Heart left ventricle (tissue), 16 donors: Measurements from ENCODE around the gene BZW1. TPM values are rescaled to one million over a fixed set of nuclear protein-coding genes. Genes with fewer than 3 reads are reported as not detected.
A peak's percentile ranks its signal among the peaks of the same experiment; 100 is the strongest.

Experiments
- ATAC-seq, 4 donors: fragments of 200-7000 bp; cut with Tn5 transposase; one replicate each; pipeline ENCODE4 v1.9.1; 2020 to 2022; ENCODE audit warnings: moderate library complexity in 4 of 4, mild to moderate bottlenecking in 3 of 4, moderate number of reproducible peaks in 1 of 4
- DNase-seq, 5 donors: peaks; one replicate each; pipeline ENCODE4 v3.0.0-alpha.2; 2020
- H3K27ac ChIP-seq, 12 donors: fragments of 200-600 bp; sonication (generic) in 4 of 12; one replicate each; pipeline versions ENCODE4 v1.5.0 to v1.8.0; 2016 to 2022; ENCODE audit warnings: mild to moderate bottlenecking in 2 of 12
- H3K27me3 ChIP-seq, 9 donors: fragments of 200-600 bp; sonication (generic) in 2 of 9; one replicate each; pipeline versions ENCODE4 v1.5.1 to v1.8.0; 2016 to 2022; ENCODE audit warnings: mild to moderate bottlenecking in 3 of 9
- H3K36me3 ChIP-seq, 9 donors: fragments of 200-600 bp; sonication (generic) in 2 of 9; one replicate each; pipeline versions ENCODE4 v1.5.0 to v1.8.0; 2018 to 2022; ENCODE audit warnings: mild to moderate bottlenecking in 2 of 9
- H3K4me1 ChIP-seq, 12 donors: fragments of 200-600 bp; sonication (generic) in 4 of 12; one replicate each; pipeline versions ENCODE4 v1.5.0 to v1.8.0; 2016 to 2022; ENCODE audit warnings: mild to moderate bottlenecking in 3 of 12
- H3K4me3 ChIP-seq, 12 donors: fragments of 200-600 bp; sonication (generic) in 4 of 12; one replicate each; pipeline versions ENCODE4 v1.5.0 to v1.8.0; 2017 to 2022; ENCODE audit warnings: mild to moderate bottlenecking in 9 of 12, moderate library complexity in 4 of 12
- H3K9me3 ChIP-seq, 12 donors: fragments of 200-600 bp; sonication (generic) in 4 of 12; one replicate each; pipeline versions ENCODE4 v1.5.0 to v1.8.0; 2016 to 2022; ENCODE audit warnings: mild to moderate bottlenecking in 1 of 12
- CTCF ChIP-seq, 12 donors: fragments of 200-600 bp; sonication (generic) in 4 of 12; IDR thresholded peaks; one replicate each; pipeline versions ENCODE4 v1.5.0 to v1.8.0; 2018 to 2022; ENCODE audit warnings: antibody characterized with exemption in 12 of 12, mild to moderate bottlenecking in 5 of 12
- POLR2A ChIP-seq, 2 donors: fragments of 450-650 bp; IDR thresholded peaks; one replicate each; pipeline ENCODE4 v1.6.1; 2017; ENCODE audit warnings: antibody characterized with exemption in 2 of 2, mild to moderate bottlenecking in 2 of 2, moderate library complexity in 2 of 2
- WGBS, 4 donors: extraction: QIAGEN DNeasy Blood & Tissue Kit in 2 of 4; methylation state at CpG; one replicate each; pipeline versions ENCODE4 v1.1.5 to v1.1.7; 2013 to 2018; 5-methylcytosine and 5-hydroxymethylcytosine counted together
- intact Hi-C, 10 donors: fragments of 100-400 bp; cut with DNase I; formaldehyde crosslinking; loops; one replicate each; pipeline versions ENCODE4 v1.11.1 to v1.14.2; 2022
- polyA plus RNA-seq, 2 donors: library from polyadenylated mRNA; stranded (reverse); fragments of 200-250 nt; gene quantifications; one replicate each; pipeline ENCODE4 v1.2.3, GENCODE V29; 2013
- total RNA-seq, 9 donors: library from RNA; depleted of rRNA in 2 of 9; stranded (reverse); fragments of >200 nt in 2 of 9; fragmentation: NEBNext Ultra II Directional in 3 of 9; extraction: Animal tissue kit (Norgen Biotek cat#: 25700) in 3 of 9; gene quantifications; one replicate each; pipeline versions ENCODE4 v1.1.0 to v1.2.4, GENCODE V29; 2016 to 2023
- donor health status: ischemic (EF 13 %, LVEDD 7.1; RV severe dilation, severe dysfunction).
- donor health status: healthy with polysubstance abuse.
- donor health status: DM: no; HTN: yes; CAD: no.
- donor health status: DM: no; HTN: no; CAD: no.
- donor health status: ischemic (EF 25% LVEDD 6.9; RV normal size, moderate dysfunction).
- donor health status: ischemic (EF 25% LVEDD 5.7; RV mildly dilated, moderate dysfunction).
- donor health status: healthy.
- donor health status: DM: yes; HTN: yes; CAD: no.
- donor health status: ischemic (EF 35%, LVEDD 5.7; RV mildly dilated, moderate dysfunction).
- donor health status: nonischemic (EF 11% LVEDD 7.7; RV severe dilation, severe dysfunction).
- donor health status: DM: yes; HTN: yes; CAD: no.
- donor health status: PGD.
- donor health status: ischemic (EF 29% LVEDD 5.4; RV normal size, mild dysfunction).
- donor health status: nonischemic (EF 23%, LVEDD 6.1; RV moderate dilation, normal function).

The BZW1 gene
- total and polyA plus RNA-seq, 11 donors: 10.7 to 147 (median 87.3) TPM

- Histone ChIP-seq H3K9me3 (no peaks in the 10 kb centered on the region), H3K27ac (no peak overlapping the region), H3K27me3 (no peaks in the 10 kb centered on the region), H3K4me3 (no peak overlapping the region), H3K36me3 (peaks cover 0 to 22% (median 20%) of the 10 kb centered on the region in 9 donors), H3K4me1 (peaks cover 0 to 2% (median 0%) of the 10 kb centered on the region in 12 donors)
- TF ChIP-seq POLR2A (IDR thresholded peaks at IDR 0.05) (no peak), CTCF (IDR thresholded peaks at IDR 0.05) (no peak)
- intact Hi-C loops: no loop called here
- DNase-seq (no peak), ATAC-seq (no peak)
These were observed 35.6 kb downstream of the BZW1 start for GRCh38 chr2:200847269-200847668.

GRCh38 chr2:200847939-200848338 lies 36.2 kb downstream of the BZW1 start:
- peaks cover 0 to 2% (median 0%) of the 10 kb centered on the region in 12 donors for H3K4me1 ChIP-seq
- no peak for TF ChIP-seq CTCF (IDR thresholded peaks at IDR 0.05)
- TF ChIP-seq POLR2A (IDR thresholded peaks at IDR 0.05): no peak
- no peak overlapping the region for H3K4me3 ChIP-seq
- H3K27me3 ChIP-seq: no peaks in the 10 kb centered on the region
- ATAC-seq (no peak), DNase-seq (no peak)
- H3K27ac ChIP-seq: no peak overlapping the region
- WGBS, 4 donors: 72 to 94% (median 83%) methylated on average over 4 of the region's 4 CpGs
- peaks cover 0 to 28% (median 27%) of the 10 kb centered on the region in 9 donors for H3K36me3 ChIP-seq
- H3K9me3 ChIP-seq: no peaks in the 10 kb centered on the region
- intact Hi-C loops: loop anchor here in 1 of 10 donors (2.0 kb wide), 1 partner anchor 21 kb away; no protein-coding TSS in a partner anchor

DNA sequence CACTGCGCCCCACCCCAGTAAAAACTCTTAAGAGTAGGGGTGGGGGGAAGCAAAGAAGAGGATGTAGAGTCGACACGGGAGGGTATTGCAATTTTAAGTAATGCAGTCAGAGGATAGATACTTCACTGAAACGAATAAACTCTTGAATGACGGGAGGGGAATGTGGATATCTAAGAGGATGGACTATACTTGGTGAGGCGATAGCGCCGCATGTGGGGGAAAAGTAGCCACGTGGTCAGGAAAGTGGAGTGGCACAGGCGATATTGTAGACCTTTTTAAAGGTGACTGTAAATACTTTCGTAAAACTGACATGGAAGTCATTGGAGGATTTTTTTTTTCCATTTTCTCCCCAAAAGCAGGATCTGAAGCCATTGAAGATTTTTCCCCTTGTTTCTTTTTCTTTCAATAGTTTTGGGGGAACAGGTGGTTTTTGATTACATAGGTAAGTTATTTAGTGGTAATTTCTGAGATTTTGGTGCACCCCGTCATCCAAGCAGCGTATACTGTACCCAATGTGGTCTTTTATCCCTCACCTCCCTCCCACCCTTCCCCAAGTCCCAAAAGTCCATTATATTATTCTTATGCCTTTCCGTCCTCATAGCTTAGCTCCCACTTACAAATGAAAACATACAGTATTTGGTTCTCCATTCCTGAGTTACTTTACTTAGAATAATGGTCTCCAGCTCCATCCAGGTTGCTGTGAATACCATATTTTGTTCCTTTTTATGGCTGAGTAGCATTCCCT lies 39.0 kb downstream of the BZW1 start:
- no peaks in the 10 kb centered on the region for H3K27me3 ChIP-seq
- no peak overlapping the region for H3K4me3 ChIP-seq
- no peak overlapping the region for H3K27ac ChIP-seq
- no peaks in the 10 kb centered on the region for H3K9me3 ChIP-seq
- intact Hi-C loops: loop anchor here in 1 of 10 donors (10.0 kb wide), 1 partner anchor 896 kb away; the partner anchor contains the start of genes MAIP1 and TYW5
- DNase-seq (no peak), ATAC-seq (peak; percentile 35 to 55 (median 40))
- 64 to 71% (median 69%) methylated on average over 14 of the region's 14 CpGs for WGBS, 4 donors
- peaks cover 0 to 56% (median 55%) of the 10 kb centered on the region in 9 donors for H3K36me3 ChIP-seq
- TF ChIP-seq CTCF (IDR thresholded peaks at IDR 0.05): no peak
- no peak for TF ChIP-seq POLR2A (IDR thresholded peaks at IDR 0.05)
- H3K4me1 ChIP-seq: peaks cover 0 to 3% (median 0%) of the 10 kb centered on the region in 12 donors

GRCh38 chr2:200851398-200852248 lies 39.9 kb downstream of the BZW1 start:
- Histone ChIP-seq H3K27me3 (no peaks in the 10 kb centered on the region), H3K27ac (no peak overlapping the region), H3K9me3 (no peaks in the 10 kb centered on the region), H3K4me1 (peaks cover 0 to 10% (median 0%) of the 10 kb centered on the region in 12 donors), H3K36me3 (peaks cover 0 to 65% (median 64%) of the 10 kb centered on the region in 9 donors), H3K4me3 (no peak overlapping the region)
- no peak for DNase-seq
- intact Hi-C loops: loop anchor here in 1 of 10 donors (10.0 kb wide), 1 partner anchor 897 kb away; the partner anchor contains the start of genes MAIP1 and TYW5
- 91 to 97% (median 94%) methylated on average over 6 of the region's 6 CpGs for WGBS, 4 donors
- TF ChIP-seq CTCF (IDR thresholded peaks at IDR 0.05) (no peak), POLR2A (IDR thresholded peaks at IDR 0.05) (no peak)
- peak in 1 of 4 donors; percentile 14 for ATAC-seq
